HUES6 (cell line): Measurements from ENCODE around the gene HOXD1.
A peak's percentile ranks its signal among the peaks of the same experiment; 100 is the strongest.

ENCODE experiments used
- H3K27ac ChIP-seq: 2 replicates; pipeline ENCODE4 v1.7.0; 2013; ENCODE audit warnings: low read depth, mild to moderate bottlenecking, low read length, inconsistent platforms
- H3K27me3 ChIP-seq: 2 replicates; pipeline ENCODE4 v1.6.1; 2013; ENCODE audit warnings: low read length; ENCODE audit not compliant: control insufficient read depth, insufficient read depth
- H3K36me3 ChIP-seq: 2 replicates; pipeline ENCODE4 v1.6.1; 2013; ENCODE audit warnings: low read length; ENCODE audit not compliant: control insufficient read depth, insufficient read depth
- H3K4me1 ChIP-seq: 2 replicates; pipeline ENCODE4 v1.6.1; 2013; ENCODE audit warnings: low read length; ENCODE audit not compliant: control insufficient read depth, insufficient read depth
- H3K4me3 ChIP-seq: 2 replicates; pipeline ENCODE4 v1.5.1; 2013; ENCODE audit warnings: low read depth, low read length
- H3K9ac ChIP-seq: one replicate; pipeline ENCODE4 v1.6.1; 2013; ENCODE audit warnings: mild to moderate bottlenecking, low read length
- H3K9me3 ChIP-seq: 2 replicates; pipeline ENCODE4 v1.6.1; 2013; ENCODE audit warnings: low read depth, low read length; ENCODE audit not compliant: control insufficient read depth, insufficient read depth

Gene HOXD1

GRCh38 chr2:176161825-176162626, 26.4 kb upstream of the HOXD1 start:
- peak overlapping the region; percentile 53 for H3K9ac ChIP-seq
- H3K4me1 ChIP-seq: peaks cover 40% of the 10 kb centered on the region
- H3K36me3 ChIP-seq: no peaks in the 10 kb centered on the region
- H3K4me3 ChIP-seq: no peak overlapping the region
- H3K9me3 ChIP-seq: no peaks in the 10 kb centered on the region
- no peak overlapping the region for H3K27ac ChIP-seq
- peaks cover 100% of the 10 kb centered on the region for H3K27me3 ChIP-seq

- Histone ChIP-seq H3K9me3 (no peaks in the 10 kb centered on the region), H3K9ac (no peak overlapping the region), H3K27ac (no peak overlapping the region), H3K27me3 (peaks cover 100% of the 10 kb centered on the region), H3K4me3 (no peak overlapping the region), H3K4me1 (peaks cover 40% of the 10 kb centered on the region), H3K36me3 (no peaks in the 10 kb centered on the region)
These were observed 25.4 kb upstream of the HOXD1 start for GRCh38 chr2:176162911-176163671.

- H3K9me3 ChIP-seq: no peaks in the 10 kb centered on the region
- H3K9ac ChIP-seq: no peak overlapping the region
- H3K27me3 ChIP-seq: peaks cover 100% of the 10 kb centered on the region
- H3K4me1 ChIP-seq: peaks cover 40% of the 10 kb centered on the region
- H3K36me3 ChIP-seq: no peaks in the 10 kb centered on the region
- H3K4me3 ChIP-seq: no peak overlapping the region
- no peak overlapping the region for H3K27ac ChIP-seq
These were observed 24.8 kb upstream of the HOXD1 start for GRCh38 chr2:176163672-176164056.

- no peaks in the 10 kb centered on the region for H3K36me3 ChIP-seq
- H3K9me3 ChIP-seq: no peaks in the 10 kb centered on the region
- H3K9ac ChIP-seq: no peak overlapping the region
- H3K27ac ChIP-seq: no peak overlapping the region
- H3K4me1 ChIP-seq: peaks cover 39% of the 10 kb centered on the region
- H3K27me3 ChIP-seq: peaks cover 100% of the 10 kb centered on the region
- H3K4me3 ChIP-seq: peak overlapping the region; percentile 28; the same call in 1 of the 2 replicates
These were observed 24.3 kb upstream of the HOXD1 start for GRCh38 chr2:176164201-176164600.

- Histone ChIP-seq H3K36me3 (no peaks in the 10 kb centered on the region), H3K27me3 (peaks cover 100% of the 10 kb centered on the region), H3K27ac (no peak overlapping the region), H3K9ac (no peak overlapping the region), H3K4me1 (peaks cover 34% of the 10 kb centered on the region), H3K9me3 (no peaks in the 10 kb centered on the region), H3K4me3 (peak overlapping the region; percentile 28)
These were observed 23.7 kb upstream of the HOXD1 start for GRCh38 chr2:176164611-176165369.

GRCh38 chr2:176165370-176166050, 23.0 kb upstream of the HOXD1 start:
- peak overlapping the region; percentile 28 for H3K4me3 ChIP-seq
- H3K27ac ChIP-seq: no peak overlapping the region
- H3K9me3 ChIP-seq: no peaks in the 10 kb centered on the region
- H3K36me3 ChIP-seq: no peaks in the 10 kb centered on the region
- H3K4me1 ChIP-seq: peaks cover 26% of the 10 kb centered on the region
- no peak overlapping the region for H3K9ac ChIP-seq
- H3K27me3 ChIP-seq: peaks cover 100% of the 10 kb centered on the region

- H3K4me3 ChIP-seq: no peak overlapping the region
- peaks cover 29% of the 10 kb centered on the region for H3K4me1 ChIP-seq
- no peak overlapping the region for H3K27ac ChIP-seq
- H3K9ac ChIP-seq: no peak overlapping the region
- H3K27me3 ChIP-seq: peaks cover 100% of the 10 kb centered on the region
- H3K36me3 ChIP-seq: no peaks in the 10 kb centered on the region
- no peaks in the 10 kb centered on the region for H3K9me3 ChIP-seq
These were observed 22.2 kb upstream of the HOXD1 start for GRCh38 chr2:176166272-176166671.

GRCh38 chr2:176167398-176167797, 21.1 kb upstream of the HOXD1 start:
- H3K9me3 ChIP-seq: no peaks in the 10 kb centered on the region
- H3K27ac ChIP-seq: no peak overlapping the region
- H3K4me1 ChIP-seq: peaks cover 35% of the 10 kb centered on the region
- no peak overlapping the region for H3K9ac ChIP-seq
- peaks cover 100% of the 10 kb centered on the region for H3K27me3 ChIP-seq
- H3K4me3 ChIP-seq: no peak overlapping the region
- H3K36me3 ChIP-seq: no peaks in the 10 kb centered on the region

GRCh38 chr2:176169181-176169580, 19.3 kb upstream of the HOXD1 start:
- no peaks in the 10 kb centered on the region for H3K9me3 ChIP-seq
- no peak overlapping the region for H3K4me3 ChIP-seq
- peaks cover 28% of the 10 kb centered on the region for H3K4me1 ChIP-seq
- no peaks in the 10 kb centered on the region for H3K36me3 ChIP-seq
- H3K27ac ChIP-seq: no peak overlapping the region
- peaks cover 100% of the 10 kb centered on the region for H3K27me3 ChIP-seq
- H3K9ac ChIP-seq: no peak overlapping the region

- H3K27me3 ChIP-seq: peaks cover 100% of the 10 kb centered on the region
- no peaks in the 10 kb centered on the region for H3K9me3 ChIP-seq
- no peak overlapping the region for H3K27ac ChIP-seq
These were observed 18.8 kb upstream of the HOXD1 start for GRCh38 chr2:176169711-176170110.

More at GRCh38 chr2:176169711-176170110, 18.8 kb upstream of the HOXD1 start:
- peaks cover 27% of the 10 kb centered on the region for H3K4me1 ChIP-seq
- H3K9ac ChIP-seq: no peak overlapping the region
- no peaks in the 10 kb centered on the region for H3K36me3 ChIP-seq
- no peak overlapping the region for H3K4me3 ChIP-seq
